A549 (cell line): ENCODE results near the gene SHH.

Source experiments
- CHD2 ChIP-seq: fragments of 150-350 bp; IDR thresholded peaks from 2 replicates; pipeline ENCODE4 v1.6.1; 2014; ENCODE audit warnings: low read length; ENCODE audit not compliant: partially characterized antibody
- CTCF ChIP-seq: fragments of >200 bp; sonication (Bioruptor Twin); formaldehyde crosslinking; IDR thresholded peaks from 3 replicates; pipeline ENCODE4 v1.5.1; 2016
- EP300 ChIP-seq, 2 experiments: fragments of >200 bp; sonication (Bioruptor Twin); formaldehyde crosslinking; IDR thresholded peaks; 2 replicates in 1 of 2; 3 replicates in 1 of 2; pipeline ENCODE4 v1.6.1; 2016 to 2017

GRCh38 chr7:155814316-155815276 is 2.3 kb upstream of the SHH start:
- TF ChIP-seq CHD2 (no peak), CTCF (no peak), EP300 (IDR thresholded peaks at IDR 0.05) (no peak)
